SK-N-SH (cell line): ENCODE results near the gene TRAIP.

Experiments
- CTCF ChIP-seq: fragments of 200-600 bp; sonication (generic); IDR thresholded peaks from 2 replicates; pipeline ENCODE4 v1.6.1; 2017; ENCODE audit warnings: antibody characterized with exemption, mild to moderate bottlenecking, moderate library complexity
- EP300 ChIP-seq, 2 experiments: IDR thresholded peaks; 2 replicates each; pipeline versions ENCODE4 v1.4.0 to v1.6.1; 2012; ENCODE audit warnings: borderline replicate concordance in 1 of 2, low read depth in 1 of 2, low read length in 1 of 2
- EZH2phosphoT487 ChIP-seq: fragments of 200-600 bp; sonication (generic); IDR thresholded peaks from 2 replicates; pipeline ENCODE4 v1.6.1; 2017; ENCODE audit warnings: low read depth, mixed run types, mild to moderate bottlenecking, antibody characterized with exemption, moderate library complexity, borderline replicate concordance
- FOSL2 ChIP-seq: IDR thresholded peaks from 2 replicates; pipeline ENCODE4 v1.4.0; 2012; ENCODE audit warnings: low read depth, mild to moderate bottlenecking, moderate library complexity, borderline replicate concordance
- MAX ChIP-seq: IDR thresholded peaks from 2 replicates; pipeline ENCODE4 v1.4.0; 2012; ENCODE audit warnings: low read depth
- MXI1 ChIP-seq: IDR thresholded peaks from 2 replicates; pipeline ENCODE4 v1.6.1; 2012; ENCODE audit warnings: mild to moderate bottlenecking, low read depth, low read length, improper control_type of control experiment
- POLR2AphosphoS5 ChIP-seq: IDR thresholded peaks from 2 replicates; pipeline ENCODE4 v1.6.1; 2012; ENCODE audit warnings: low read depth, low read length
- SMC3 ChIP-seq: IDR thresholded peaks from 2 replicates; pipeline ENCODE4 v1.6.1; 2012; ENCODE audit warnings: low read depth, low read length, improper control_type of control experiment
- TEAD4 ChIP-seq: IDR thresholded peaks from 2 replicates; pipeline ENCODE4 v1.4.0; 2012; ENCODE audit warnings: mild to moderate bottlenecking, borderline replicate concordance; ENCODE audit not compliant: insufficient read depth
- USF2 ChIP-seq: fragments of 150-350 bp; IDR thresholded peaks from 2 replicates; pipeline ENCODE4 v1.6.1; 2017; ENCODE audit warnings: antibody characterized with exemption, low read length, low read depth, borderline replicate concordance
- TF ChIP-seq, protein P1 (sequence below): IDR thresholded peaks from 2 replicates; pipeline ENCODE4 v1.4.0; 2012; ENCODE audit warnings: low read depth, borderline replicate concordance

DNA sequence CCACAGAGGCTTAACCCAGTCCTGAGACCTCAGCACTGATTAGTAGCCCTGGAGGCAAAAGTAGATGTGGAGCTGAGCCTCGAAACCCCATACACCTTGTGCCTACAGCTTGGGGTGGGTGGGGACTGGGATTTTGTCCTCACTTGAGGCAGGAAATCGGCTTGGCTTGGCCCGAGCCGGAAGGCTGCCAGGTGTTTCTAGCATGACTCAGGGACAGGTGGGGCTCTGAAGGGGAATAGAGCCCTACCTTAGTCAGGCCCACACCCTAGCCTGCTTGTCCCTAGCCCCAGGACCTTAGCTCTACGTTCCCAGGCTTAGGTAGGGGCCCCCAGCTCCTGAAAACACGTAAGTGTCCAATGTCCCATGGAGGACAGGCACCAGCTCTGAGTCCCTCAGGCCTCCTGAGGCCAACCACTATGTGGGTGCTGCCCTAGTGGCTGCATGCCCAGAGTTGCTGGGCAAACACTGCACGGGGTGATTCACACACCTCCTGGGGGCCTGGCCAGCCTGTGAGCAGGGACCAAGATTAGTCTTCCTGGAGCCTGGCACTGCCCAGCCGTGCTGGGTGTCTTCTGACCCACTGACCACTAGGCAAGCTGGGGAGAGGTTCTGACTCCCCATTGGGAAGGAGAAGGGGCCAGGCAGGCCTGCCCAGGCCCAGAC lies 44.3 kb upstream of the TRAIP start:
- TF ChIP-seq CTCF (no peak), TEAD4 (no peak), SMC3 (no peak), EZH2phosphoT487 (no peak), POLR2AphosphoS5 (no peak), FOSL2 (peak; percentile 46; the same call in 1 of the 2 replicates), MAX (no peak), USF2 (no peak), EP300 (IDR thresholded peaks at IDR 0.05; ENCODE audit: borderline replicate concordance in 1 of 2, low read depth in 1 of 2, low read length in 1 of 2) (no peak), MXI1 (no peak)
- TF ChIP-seq, protein P1, sequence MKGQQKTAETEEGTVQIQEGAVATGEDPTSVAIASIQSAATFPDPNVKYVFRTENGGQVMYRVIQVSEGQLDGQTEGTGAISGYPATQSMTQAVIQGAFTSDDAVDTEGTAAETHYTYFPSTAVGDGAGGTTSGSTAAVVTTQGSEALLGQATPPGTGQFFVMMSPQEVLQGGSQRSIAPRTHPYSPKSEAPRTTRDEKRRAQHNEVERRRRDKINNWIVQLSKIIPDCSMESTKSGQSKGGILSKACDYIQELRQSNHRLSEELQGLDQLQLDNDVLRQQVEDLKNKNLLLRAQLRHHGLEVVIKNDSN: no peak
